Measurements from ENCODE around the gene HCN4.
A peak's percentile ranks its signal among the peaks of the same experiment; 100 is the strongest.
"Not testable (repeated sequence)": the region's sequence is repeated elsewhere in the genome, so short reads cannot be mapped to it uniquely, and the experiment has no call there.

Gene HCN4

DNA sequence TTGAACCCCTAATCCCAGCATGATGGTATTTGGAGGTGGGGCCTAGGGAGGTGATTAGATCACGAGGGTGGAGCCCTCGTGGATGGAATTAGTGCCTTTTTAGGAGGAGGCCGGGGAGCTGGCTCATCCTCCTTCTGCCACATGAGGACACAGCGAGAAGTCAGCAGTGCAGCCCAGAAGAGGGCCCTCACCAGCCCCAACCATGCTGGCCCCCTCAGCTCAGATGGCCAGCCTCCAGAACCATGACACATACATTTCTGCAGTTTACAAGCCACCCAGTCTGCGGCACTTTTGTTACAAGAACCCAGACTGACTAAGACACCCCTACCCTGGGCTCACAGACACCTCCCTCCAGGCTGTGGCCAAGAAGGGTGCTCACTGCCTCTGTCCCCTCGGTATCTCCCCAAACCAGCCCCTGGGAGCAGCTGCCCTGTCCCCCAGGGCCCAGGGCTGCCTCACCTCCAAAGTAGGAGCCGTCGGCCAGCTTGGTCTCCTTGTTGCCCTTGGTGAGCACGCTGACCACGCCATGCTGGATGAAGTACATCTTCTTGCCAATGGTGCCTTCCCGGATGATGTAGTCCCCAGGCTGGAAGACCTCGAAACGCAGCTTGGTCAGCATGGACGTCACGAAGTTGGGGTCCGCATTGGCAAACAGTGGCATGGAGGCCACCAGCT is 44.1 kb downstream of the HCN4 start:
- no peak for DNase-seq (ENCODE audit: low read depth)

DNA sequence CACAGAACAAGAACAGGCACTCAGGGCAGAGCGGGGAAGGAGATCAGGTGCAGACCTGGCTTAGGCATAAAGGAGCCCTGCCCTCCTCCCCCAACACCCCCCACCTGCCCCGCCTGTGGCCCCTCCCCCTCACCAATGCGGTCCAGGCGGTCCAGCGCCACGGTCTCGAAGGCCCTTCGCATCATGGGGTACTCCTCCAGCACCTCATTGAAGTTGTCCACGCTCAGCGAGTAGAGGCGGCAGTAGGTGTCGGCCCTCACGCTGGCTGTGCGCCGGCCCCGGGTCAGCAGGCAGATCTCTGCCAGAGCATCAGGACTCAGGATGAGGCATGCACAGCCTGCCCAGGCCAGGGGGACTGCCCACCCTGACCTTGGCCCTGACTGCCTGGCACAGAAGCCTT is 44.8 kb downstream of the HCN4 start:
- DNase-seq (ENCODE audit: low read depth): no peak

DNA sequence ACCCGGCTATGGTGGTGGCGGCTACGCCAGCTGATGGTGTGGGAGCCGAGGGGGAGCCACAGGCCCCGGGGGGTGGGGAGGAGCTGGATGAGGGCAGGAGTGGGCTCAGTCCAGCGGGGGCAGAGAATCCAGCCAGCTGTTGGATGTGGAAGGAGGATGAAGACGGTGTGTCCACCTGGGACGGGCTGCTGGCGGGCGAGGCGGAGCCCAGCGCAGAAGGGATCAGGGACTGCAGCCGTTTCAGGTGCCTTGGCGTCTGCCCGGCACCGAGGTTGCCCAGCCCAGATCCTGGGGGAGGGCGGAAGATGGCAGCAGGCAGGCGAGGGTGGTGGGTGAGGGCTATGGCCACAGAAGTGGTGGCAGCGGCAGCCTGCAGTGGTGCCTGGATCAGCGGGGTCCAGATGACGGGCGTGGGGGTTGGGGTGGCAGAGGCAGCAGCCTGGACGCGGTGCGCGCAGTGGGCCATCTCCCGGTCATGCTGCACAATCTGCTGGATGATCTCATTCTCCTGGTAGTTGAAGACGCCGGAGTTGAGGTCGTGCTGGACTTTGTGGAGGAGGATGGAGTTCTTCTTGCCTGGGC is 45.3 kb downstream of the HCN4 start:
- no peak for DNase-seq (ENCODE audit: low read depth)

DNA sequence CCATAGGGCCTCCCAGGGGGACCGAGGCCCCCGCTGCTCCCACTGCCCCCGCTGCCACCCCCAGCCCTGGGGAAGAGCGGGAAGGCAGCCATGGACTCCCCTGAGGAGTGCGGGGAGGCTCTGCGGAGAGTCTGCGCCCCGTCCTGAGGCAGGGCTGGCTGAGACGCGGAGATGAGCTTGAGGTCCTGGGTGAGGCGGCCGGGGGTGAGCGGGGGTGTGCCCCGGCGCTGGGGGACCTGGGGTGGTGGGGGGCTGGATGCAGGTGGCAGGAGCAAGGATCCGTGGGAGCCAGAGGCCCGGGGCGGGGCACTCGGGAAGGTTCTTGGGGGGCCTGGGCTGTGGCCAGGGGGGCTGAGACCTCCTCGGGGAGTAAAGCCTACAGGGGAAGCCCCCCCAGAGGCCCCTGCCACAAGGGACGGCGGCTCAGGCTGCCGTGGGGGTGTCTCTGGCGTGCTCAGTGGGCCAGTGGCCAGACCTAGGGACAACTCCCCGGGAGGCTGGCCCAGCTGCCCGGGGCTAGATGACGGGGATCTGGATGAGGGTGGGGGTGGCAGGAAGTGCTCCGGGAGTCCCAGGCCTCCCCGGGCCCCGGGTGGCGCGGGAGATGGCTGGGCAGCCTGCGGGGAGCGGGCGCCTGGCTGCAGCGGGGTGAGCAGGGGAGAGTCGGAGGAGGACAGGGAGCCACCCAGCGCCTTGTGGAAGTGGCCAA is 45.9 kb downstream of the HCN4 start:
- no peak for DNase-seq (ENCODE audit: low read depth)

DNA sequence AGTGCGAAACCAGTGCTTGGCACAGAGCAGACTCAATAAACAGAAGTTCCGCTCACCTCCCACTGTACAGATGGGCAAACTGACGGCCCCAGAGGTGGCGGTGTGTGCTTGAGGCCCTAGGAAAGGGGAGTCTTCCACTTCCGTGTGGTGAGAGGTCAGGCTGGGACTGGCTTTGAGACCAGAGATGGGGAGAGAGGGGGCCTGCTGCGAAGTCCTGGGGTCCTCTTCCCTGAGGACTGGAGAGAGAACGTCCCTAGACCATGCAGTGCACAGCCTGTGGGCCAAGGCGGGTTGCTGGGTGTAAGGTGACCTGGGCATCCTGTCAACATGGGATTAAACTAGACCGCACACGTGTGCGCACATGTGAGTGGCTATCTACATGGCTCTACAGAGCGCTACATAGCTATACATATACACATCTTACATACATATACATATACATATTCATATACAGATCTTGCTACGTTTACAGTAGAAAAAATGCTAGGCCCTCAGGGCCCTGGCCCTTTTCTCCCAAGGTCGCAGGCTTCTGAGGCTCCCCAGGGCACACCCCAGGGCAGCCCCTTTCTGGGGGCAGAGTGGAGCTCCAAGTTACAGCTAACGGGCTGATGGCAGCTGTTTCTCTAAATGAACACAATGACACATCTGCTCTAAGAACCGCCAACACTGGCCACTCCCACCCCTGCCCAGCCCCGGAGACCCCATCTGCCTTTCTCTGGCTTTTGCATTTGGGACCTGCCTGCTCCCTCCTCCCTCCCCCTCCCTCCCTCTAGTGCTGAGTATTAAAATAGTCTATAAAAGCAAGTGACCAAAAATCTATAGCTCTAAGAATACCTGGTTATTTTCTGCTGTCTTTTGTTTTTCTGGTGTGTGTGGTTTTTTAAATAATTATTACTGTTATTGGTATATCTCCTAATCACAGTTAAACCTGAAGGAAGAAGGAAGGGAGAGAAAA is 47.0 kb downstream of the HCN4 start:
- no peak for DNase-seq (ENCODE audit: low read depth)

DNA sequence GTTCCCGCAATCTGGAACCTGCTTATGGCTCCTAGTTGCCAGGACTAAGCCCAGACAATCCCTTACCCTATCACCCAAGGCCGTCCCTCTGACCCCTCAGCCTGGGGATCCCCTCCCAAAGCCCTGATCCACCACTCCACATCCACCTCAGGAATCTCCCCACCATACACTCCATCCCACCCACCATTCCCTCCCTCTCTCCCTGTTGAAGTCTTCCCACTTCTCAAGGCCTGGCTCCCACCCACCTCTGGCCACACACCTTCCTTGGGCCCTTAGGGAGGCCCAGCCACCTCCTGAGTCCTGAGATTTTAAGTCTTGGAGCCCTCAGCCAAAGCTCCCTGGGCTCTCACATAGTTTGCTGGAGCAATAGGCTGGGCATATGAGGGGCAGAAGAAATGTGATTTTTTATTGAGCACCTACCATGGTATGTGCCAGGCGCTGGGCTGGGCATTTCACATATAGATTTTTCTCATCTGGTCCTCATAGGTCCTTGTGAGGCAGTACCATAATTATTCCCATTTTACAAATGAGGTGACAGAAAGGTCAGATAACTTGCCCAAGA is 48.1 kb downstream of the HCN4 start:
- no peak for DNase-seq (ENCODE audit: low read depth)

DNA sequence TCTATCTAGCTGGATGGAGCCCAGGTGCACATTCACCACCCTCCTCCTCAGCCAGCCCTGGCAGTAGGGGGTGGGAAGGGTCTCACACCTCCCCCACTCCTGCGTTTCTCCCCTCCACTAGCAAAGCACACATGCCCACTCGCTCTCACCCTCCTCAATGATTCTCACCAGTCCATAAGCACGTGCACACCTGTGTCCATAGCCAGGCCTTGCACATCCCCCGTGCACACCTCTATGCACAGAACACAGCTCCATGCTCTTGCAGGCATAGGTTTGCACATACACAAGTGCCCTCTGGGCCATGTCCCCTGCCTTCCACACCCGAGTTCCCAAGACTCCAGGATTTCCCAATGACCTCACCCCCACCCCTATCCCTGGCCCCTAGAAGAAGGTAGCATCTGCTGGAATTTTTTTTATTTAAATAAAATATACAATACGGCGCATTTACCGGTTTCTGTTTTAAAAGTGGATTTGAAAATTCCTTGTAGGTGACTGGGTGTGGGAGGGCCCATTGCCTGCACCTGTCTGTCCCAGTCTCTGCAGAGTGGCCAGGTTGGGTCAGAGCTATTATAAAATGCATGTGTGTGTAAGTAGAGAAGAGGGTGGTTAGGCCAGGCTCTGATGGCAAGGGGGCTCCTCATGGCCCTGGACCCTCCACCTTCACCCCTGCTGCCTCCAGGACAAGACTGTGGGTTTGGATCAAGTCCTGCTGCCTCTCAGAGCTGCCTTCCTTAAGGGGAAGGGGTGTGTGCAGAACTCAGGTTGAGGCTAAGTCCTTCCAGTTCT is 49.1 kb downstream of the HCN4 start:
- DNase-seq (ENCODE audit: low read depth): no peak

DNA sequence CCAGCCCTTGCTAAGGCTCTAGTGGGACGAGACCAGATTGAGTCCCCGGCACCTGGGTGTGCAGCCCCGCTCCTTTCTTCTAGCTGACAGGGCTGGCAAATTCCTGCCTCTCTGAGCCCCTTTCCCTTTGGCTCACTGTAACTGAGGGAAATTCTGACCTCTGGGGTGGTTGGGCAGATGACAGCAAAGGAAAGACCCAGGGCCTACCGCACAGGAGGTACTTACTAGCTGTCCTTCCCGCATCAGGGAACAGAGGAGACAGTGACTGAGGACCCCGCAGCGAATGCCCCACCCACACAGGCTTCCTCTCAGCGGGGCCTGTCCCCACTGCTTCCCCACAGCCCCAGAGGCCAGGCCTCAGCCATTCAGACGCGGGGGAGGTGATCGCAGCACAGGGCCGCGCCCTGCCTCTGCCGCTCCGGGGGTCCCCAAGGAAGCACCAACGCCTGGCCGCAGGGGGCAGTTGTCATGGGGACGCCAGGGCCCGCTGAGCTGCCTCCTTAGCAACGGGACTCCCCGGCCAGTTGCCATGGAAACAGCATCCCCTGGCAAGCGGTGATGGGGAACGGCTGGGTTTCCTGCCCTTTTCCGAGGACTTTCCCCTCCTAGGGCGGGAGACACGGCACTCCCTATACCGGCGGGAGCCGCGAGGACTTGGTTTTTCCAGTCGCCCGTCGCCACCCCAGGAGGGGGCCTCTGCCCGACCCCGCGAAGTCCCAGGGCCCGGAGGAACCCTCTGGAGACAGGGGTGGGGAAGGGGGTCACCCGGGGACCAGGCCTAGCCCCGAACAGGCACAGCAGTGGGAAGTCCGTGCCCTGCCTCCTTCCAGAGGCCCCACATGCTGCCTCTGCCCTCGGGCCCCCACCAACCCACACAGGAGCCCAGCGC is 50.1 kb downstream of the HCN4 start:
- no peak for DNase-seq (ENCODE audit: low read depth)

DNA sequence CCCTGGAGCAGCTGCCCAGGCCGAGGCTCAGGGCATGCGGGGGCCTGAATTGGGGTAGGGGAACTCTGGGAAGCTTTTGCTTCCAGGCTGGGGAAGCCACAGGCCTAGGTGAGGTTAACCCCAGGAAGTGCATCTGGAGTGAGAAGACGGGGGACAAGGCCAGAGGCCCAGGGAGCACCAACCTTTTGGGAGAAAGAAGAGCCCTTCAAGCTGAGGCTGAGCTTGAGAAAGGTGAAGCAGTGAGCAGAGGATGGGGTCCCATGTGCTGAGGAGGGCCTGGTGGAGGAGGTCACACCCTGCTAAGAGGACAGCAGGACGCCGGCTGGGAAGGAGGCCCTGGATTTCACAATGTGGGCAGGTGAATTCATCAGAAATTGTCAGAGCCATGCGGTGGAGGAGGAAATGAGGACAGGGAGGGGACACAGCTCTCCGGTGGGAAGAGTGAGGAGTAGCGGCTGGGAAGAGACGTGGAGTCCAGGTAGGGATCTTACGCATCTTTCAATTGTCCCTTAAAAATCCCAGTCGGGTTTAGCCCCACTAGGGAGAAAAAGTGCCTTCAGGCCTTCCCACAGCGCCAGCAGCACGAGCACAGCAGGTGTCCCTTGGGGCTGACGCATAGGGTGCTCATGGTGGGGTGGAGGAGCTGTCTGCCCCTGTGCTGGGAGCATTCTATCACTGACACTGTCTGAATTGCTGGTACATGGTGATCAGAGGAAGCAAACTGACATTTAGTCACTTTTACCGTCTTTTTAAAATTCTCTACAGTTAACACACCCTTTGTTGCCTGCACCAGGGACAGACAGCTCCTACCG is 50.9 kb downstream of the HCN4 start:
- DNase-seq (ENCODE audit: low read depth): no peak

DNA sequence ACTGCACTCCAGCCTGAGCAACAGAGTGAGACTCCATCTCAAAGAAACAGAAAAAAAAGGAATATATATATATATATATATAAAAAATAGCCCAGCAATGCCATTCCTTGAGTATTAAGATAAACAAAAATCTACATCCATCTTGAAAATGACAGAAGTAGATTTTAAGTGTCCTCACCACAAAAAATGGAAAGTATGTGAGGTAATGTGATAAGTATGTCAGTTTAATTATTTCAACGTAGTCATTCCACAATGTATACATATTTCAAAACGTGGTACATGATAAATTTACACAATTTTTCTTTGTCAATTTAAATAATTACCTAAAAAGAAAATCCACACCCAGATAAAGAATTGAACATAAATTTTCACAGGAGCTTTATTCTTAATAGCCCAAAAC is 54.9 kb downstream of the HCN4 start:
- DNase-seq (ENCODE audit: low read depth): no peak

DNA sequence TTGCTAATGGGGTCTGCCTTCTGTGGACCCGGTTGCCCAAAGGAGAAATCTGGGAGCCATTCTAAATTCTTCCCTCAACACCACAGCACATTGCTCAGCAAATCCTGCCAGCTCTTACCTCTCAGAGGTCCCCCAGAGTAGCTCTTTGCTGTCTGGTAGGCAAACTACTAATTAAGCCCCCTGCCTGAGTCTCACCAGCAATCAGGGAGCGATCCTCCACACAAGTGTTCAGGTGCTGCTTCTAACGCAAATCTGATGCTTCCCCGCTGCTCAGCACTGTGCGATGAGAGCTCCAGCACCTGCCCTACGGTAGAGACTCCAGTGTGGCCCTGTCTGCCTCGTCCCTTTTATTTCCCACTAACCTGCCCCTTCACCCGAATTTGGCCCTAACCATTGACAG is 60.5 kb downstream of the HCN4 start:
- no peak for DNase-seq (ENCODE audit: low read depth)

DNA sequence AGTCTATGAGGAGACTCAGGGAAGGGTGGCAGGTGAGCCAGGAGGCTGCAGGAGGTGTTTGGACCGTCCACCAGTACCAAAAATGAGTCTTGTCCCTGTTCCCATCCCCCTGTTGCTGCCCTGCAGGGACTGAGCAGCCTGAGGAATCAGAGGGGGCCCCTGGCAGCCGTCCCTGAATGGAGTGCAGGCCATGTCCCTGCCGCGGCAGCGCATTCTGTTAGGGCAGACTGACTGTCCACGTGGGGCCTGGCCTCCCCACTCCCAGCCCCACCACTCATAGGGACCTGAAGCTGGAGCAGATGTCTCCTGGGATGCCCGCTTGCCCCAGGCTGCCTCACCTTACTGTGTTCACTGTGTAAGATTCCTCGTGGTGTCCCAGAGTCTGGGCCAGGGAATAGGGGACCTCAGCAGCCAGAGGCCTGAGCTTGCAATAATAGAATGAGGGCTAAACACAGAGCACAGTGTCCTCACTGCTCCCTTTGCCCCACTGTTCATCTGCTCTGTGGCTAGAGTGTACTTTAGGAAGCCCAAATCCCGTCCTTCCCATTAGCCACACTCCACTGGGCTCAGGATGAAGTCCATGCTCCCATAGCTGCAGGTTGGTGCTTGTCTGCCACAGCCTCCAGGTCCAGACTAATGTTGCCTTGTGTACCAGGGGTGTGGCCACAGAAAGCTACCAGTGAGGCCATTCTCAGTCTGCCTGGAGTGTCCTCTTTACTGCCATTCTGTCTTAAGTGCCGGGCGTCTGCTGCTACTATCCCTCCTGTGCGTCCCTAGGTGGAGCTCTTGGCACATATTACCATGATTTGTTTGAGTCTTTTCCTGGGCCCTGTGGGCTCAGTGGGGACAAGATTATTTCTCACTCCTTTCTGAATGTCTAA is 63.2 kb downstream of the HCN4 start:
- peak; percentile 62 for DNase-seq (ENCODE audit: low read depth)

DNA sequence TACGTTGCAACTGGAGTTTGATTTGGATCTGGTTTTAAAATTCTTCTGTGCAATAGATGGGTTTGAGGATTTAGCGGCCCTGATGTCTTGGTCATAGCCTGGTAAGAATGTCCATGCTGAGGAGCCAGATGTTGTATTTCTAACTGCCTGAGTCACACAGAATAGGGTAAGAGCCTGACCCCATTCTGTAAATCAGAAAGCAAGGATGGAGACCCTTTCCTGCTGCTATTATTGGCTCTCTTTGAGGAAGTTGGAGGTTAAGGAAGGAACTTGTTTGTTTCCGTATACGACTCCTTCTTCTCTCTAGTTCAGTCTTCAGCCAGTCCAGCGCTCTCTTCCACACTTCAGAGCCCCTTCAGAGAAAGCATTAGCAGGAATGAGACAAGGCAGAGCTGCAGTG is 65.1 kb downstream of the HCN4 start:
- DNase-seq (ENCODE audit: low read depth): no peak

DNA sequence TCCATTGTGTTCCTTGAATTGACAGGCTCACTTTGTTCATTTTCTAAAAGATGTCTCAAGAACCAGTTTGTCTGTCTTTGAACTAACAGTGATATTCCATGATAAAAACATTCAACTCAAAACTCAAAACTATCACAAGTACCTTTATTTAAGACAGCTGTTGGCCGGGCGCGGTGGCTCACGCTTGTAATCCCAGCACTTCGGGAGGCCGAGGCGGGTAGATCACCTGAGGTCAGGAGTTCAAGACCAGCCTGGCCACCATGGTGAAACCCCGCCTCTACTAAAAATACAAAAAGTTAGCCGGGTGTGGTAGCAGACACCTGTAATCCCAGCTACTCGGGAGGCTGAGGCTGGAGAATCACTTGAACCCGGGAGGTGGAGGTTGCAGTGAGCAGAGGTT is 68.5 kb downstream of the HCN4 start:
- DNase-seq (ENCODE audit: low read depth): not testable (repeated sequence)

DNA sequence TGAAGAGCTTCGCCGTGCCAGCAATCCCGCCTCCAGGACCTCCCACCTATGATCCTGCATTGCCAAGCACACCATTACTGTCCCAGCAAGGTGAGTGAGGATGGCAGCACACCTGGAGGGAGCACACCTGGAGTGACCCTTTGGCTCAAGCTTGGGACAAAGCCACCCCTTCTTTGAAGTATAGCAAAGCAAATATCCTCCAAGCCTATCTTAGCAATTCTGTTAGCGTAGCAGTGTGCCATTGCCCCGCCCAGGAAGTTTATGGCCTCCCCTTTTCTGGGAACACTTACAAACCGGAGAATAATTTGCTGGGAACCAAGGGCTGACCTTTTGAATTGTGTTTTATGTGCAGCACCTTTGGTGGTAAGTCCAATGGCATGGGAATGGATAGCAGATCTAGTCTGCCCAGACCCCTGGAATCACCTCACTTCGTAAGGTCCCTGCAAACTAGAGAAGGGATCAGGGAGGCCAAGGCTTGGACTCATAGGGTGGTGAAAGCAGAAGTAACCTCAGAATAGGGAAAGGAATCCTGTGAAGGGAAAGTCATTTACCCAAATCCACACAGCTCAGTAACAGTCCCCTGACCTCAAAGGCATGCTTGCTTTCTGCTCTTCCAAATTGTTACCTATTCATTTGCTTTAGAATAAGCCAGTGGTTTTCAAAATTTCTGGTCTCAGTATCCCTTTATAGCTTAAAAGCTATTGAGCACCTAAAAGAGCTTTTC is 70.1 kb downstream of the HCN4 start:
- no peak for DNase-seq (ENCODE audit: low read depth)

DNA sequence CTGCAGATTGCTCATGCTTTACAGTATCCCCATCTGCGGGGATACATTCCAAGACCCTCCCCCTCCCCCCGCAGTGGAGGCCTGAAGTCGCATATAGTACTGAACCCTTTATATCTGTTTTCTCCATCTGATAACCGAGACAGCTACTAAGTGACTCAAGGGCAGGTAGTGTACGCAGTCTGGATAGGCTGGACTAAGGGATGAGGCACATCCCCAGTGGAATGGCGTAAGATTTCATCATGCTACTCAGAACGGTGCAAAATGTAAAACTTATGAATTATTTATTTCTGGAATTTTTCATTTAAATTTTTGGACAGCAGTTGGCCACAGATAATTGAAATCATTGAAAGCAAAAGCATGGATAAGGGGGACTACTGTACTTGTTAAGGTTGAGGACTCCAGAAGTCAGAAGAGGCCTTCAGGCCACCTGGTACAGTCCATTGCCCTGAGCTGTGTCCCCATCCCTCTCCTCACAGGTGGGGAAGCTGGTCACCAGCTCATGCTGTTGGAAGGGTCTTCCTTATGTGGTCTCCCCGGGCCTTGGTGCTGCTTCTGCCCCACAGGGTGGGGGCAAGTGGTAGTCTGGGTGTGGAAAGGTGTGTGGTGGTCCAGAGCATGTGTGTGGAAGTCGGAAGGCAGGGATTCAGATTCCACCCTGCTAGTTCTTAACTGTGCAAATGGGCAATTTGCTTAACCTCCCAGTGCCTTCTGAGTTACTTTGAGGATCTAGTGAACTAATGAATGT is 72.0 kb downstream of the HCN4 start:
- no peak for DNase-seq (ENCODE audit: low read depth)

Measured in fibroblast of gingiva (primary cell).